HCT116 (cell line): Measurements from ENCODE around the gene NUTM2A. TPM values are rescaled to one million over a fixed set of nuclear protein-coding genes. Genes with fewer than 3 reads are reported as not detected.
"Not testable (repeated sequence)": the region's sequence is repeated elsewhere in the genome, so short reads cannot be mapped to it uniquely, and the experiment has no call there.

Source experiments
- ATAC-seq: fragments of 200-7000 bp; cut with Tn5 transposase; 2 replicates; pipeline ENCODE4 v1.9.1; 2020; ENCODE audit warnings: mild to moderate bottlenecking, moderate library complexity
- BruUV-seq: library from RNA; stranded (reverse); fragments of 400-500 nt; replicated peaks from 2 replicates; lab custom pipeline; 2021; lab: Mats Ljungman, UMichigan
- CTCF ChIA-PET: fragments of 300-600 bp; sonication (Branson Sonifier 250); formaldehyde crosslinking; loops from one replicate; lab custom pipeline; 2021; ENCODE audit warnings: antibody characterized with exemption; lab: Charles Lee
- POLR2A ChIA-PET: fragments of 300-600, 350-600 bp; sonication (Branson Sonifier 250); formaldehyde crosslinking; loops from one replicate; lab custom pipeline; 2021; ENCODE audit warnings: antibody characterized with exemption; lab: Charles Lee
- RAD21 ChIA-PET, 2 experiments: fragments of 300-600 bp; sonication (Branson Sonifier 250); formaldehyde crosslinking; loops; one replicate each; lab custom pipeline; 2023; ENCODE audit warnings: low total read pairs in 2 of 2; ENCODE audit not compliant: uncharacterized antibody in 2 of 2, unreplicated experiment in 2 of 2, low non-redundant PET in 1 of 2; lab: Charles Lee
- DNase-seq: peaks from one replicate; pipeline ENCODE4 v3.0.0-alpha.2; 2010; ENCODE audit warnings: low read depth, low spot score
- H2AFZ ChIP-seq: fragments of 200-600 bp; shearing (Covaris generic), sonication (generic); 2 replicates; pipeline ENCODE4 v1.6.1; 2017; ENCODE audit warnings: low read depth, mixed run types, mixed read lengths, antibody characterized with exemption, low read length; ENCODE audit not compliant: poor library complexity, severe bottlenecking
- H3K27ac ChIP-seq: 2 replicates; pipeline ENCODE4 v1.5.1; 2012; ENCODE audit warnings: low read depth, low read length
- H3K27me3 ChIP-seq: fragments of 200-600 bp; sonication (generic); 2 replicates; pipeline ENCODE4 v1.6.1; 2016; ENCODE audit warnings: mixed run types, low read length, mixed read lengths; ENCODE audit not compliant: insufficient read depth
- H3K36me3 ChIP-seq, 2 experiments: fragments of 200-500 bp in 1 of 2; fragments of 200-600 bp in 1 of 2; sonication (Bioruptor generic) in 1 of 2; sonication (generic) in 1 of 2; 2 replicates each; pipeline versions ENCODE4 v1.5.1 to v1.6.1; 2014 to 2016; ENCODE audit warnings: low read length in 2 of 2, inconsistent platforms in 1 of 2, mixed read lengths in 1 of 2, mixed run types in 1 of 2; ENCODE audit not compliant: insufficient read depth in 2 of 2, control insufficient read depth in 1 of 2
- H3K4me1 ChIP-seq, 2 experiments: fragments of 200-600 bp in 1 of 2; sonication (generic) in 1 of 2; 2 replicates each; pipeline versions ENCODE4 v1.5.1 to v1.6.1; 2012 to 2017; ENCODE audit warnings: low read length in 2 of 2, inconsistent platforms in 1 of 2, mild to moderate bottlenecking in 1 of 2, mixed read lengths in 1 of 2, mixed run types in 1 of 2, moderate library complexity in 1 of 2; ENCODE audit not compliant: insufficient read depth in 2 of 2, control insufficient read depth in 1 of 2
- H3K4me2 ChIP-seq: fragments of 200-600 bp; sonication (generic); 2 replicates; pipeline ENCODE4 v1.6.1; 2017; ENCODE audit warnings: mixed run types, low read length, mixed read lengths
- H3K4me3 ChIP-seq, 2 experiments: fragments of 200-600 bp in 1 of 2; sonication (generic) in 1 of 2; replicated peaks in 1 of 2; 2 replicates each; pipeline ENCODE4 v1.5.1; 2011 to 2016; ENCODE audit warnings: low read length in 2 of 2, control low read depth in 1 of 2, low read depth in 1 of 2, mild to moderate bottlenecking in 1 of 2, mixed read lengths in 1 of 2, mixed run types in 1 of 2
- H3K79me2 ChIP-seq: fragments of 200-600 bp; sonication (generic); 2 replicates; pipeline ENCODE4 v1.6.1; 2017; ENCODE audit warnings: mild to moderate bottlenecking, mixed run types, low read length, moderate library complexity, mixed read lengths; ENCODE audit not compliant: insufficient read depth
- H3K9ac ChIP-seq: fragments of 200-600 bp; sonication (generic); 2 replicates; pipeline ENCODE4 v1.6.1; 2016; ENCODE audit warnings: low read length, mixed read lengths
- H3K9me2 ChIP-seq: fragments of 200-600 bp; sonication (generic), shearing (Covaris generic); 2 replicates; pipeline ENCODE4 v1.6.1; 2017; ENCODE audit warnings: mixed run types, mild to moderate bottlenecking, moderate library complexity; ENCODE audit not compliant: insufficient read depth
- H3K9me3 ChIP-seq, 2 experiments: fragments of 200-500 bp in 1 of 2; fragments of 200-600 bp in 1 of 2; sonication (Bioruptor generic) in 1 of 2; sonication (generic) in 1 of 2; 2 replicates each; pipeline ENCODE4 v1.6.1; 2014 to 2017; ENCODE audit warnings: low read length in 2 of 2, mixed read lengths in 2 of 2, inconsistent platforms in 1 of 2, low read depth in 1 of 2, mild to moderate bottlenecking in 1 of 2, mixed run types in 1 of 2, moderate library complexity in 1 of 2; ENCODE audit not compliant: control insufficient read depth in 1 of 2, insufficient read depth in 1 of 2
- H4K20me1 ChIP-seq: fragments of 200-600 bp; sonication (generic), shearing (Covaris generic); 2 replicates; pipeline ENCODE4 v1.6.1; 2017; ENCODE audit warnings: mixed run types, mild to moderate bottlenecking, moderate library complexity; ENCODE audit not compliant: insufficient read depth
- intact Hi-C: fragments of 100-400 bp; cut with micrococcal nuclease; formaldehyde crosslinking; loops from 2 replicates; pipeline ENCODE4 v1.10.0; 2022
- total RNA-seq: library from RNA; stranded (reverse); gene quantifications from one replicate; pipeline ENCODE4 v1.2.1, GENCODE V29; 2021; ENCODE audit not compliant: unreplicated experiment

NUTM2A gene
- total RNA-seq, 1 experiment from 2014 or later = 0.59 TPM

- H3K36me3 ChIP-seq, H3K4me3 ChIP-seq, H3K27ac ChIP-seq, H3K9me3 ChIP-seq, H3K79me2 ChIP-seq, H3K4me2 ChIP-seq, POLR2A ChIA-PET, H4K20me1 ChIP-seq, H2AFZ ChIP-seq, DNase-seq, H3K9me2 ChIP-seq, intact Hi-C loops, ATAC-seq, BruUV-seq, H3K27me3 ChIP-seq, CTCF ChIA-PET, H3K9ac ChIP-seq: not testable (repeated sequence)
- RAD21 ChIA-PET = interaction anchor here in 1 of 2 experiments (0.6 kb wide), 1 partner anchor 449 kb away, joined by 3 read pairs; no protein-coding TSS in a partner anchor
- peaks cover 10 to 27% of the 10 kb centered on the region in 2 experiments for H3K4me1 ChIP-seq
Measured at GRCh38 chr10:87213806-87214205, 11.4 kb upstream of the NUTM2A start.

DNA sequence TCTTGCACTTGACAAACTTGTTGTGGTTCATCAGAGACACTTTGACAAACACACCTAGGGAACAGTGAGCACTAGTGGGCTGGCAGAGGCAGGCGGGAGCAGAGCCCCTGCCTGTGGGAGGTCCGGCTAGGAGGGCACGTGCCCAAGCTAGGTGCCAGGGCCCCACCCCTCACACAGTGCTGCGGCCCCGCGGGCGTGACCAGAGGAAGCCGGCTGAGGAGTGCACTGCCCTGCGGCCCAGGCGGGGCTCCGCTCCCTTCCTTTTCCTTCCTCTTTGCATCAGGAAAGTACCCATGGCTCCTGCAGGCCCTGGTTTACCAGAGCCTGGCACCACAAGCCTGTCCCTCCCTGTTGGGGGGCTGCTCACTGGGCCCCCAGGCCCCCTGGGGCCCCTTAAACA lies 9.1 kb upstream of the NUTM2A start:
- CTCF ChIA-PET = not testable (repeated sequence)

GRCh38 chr10:87219370-87219769 lies 5.9 kb upstream of the NUTM2A start:
- DNase-seq, RAD21 ChIA-PET, intact Hi-C loops: not testable (repeated sequence)

More for the DNA sequence above, 9.1 kb upstream of the NUTM2A start:
- H3K27me3 ChIP-seq, H3K4me2 ChIP-seq, H3K36me3 ChIP-seq, H3K27ac ChIP-seq, H4K20me1 ChIP-seq, H3K9ac ChIP-seq, H2AFZ ChIP-seq, H3K79me2 ChIP-seq, POLR2A ChIA-PET, H3K9me2 ChIP-seq, H3K9me3 ChIP-seq, H3K4me3 ChIP-seq, DNase-seq, ATAC-seq, intact Hi-C loops, BruUV-seq, RAD21 ChIA-PET: not testable (repeated sequence)
- H3K4me1 ChIP-seq = peaks cover 5 to 16% of the 10 kb centered on the region in 2 experiments

GRCh38 chr10:87222789-87223188 lies 2.5 kb upstream of the NUTM2A start:
- POLR2A ChIA-PET, intact Hi-C loops, H3K27ac ChIP-seq, BruUV-seq, DNase-seq, H3K79me2 ChIP-seq, H3K4me2 ChIP-seq, H2AFZ ChIP-seq, H3K9ac ChIP-seq, H3K4me3 ChIP-seq, H3K9me2 ChIP-seq, RAD21 ChIA-PET, H3K36me3 ChIP-seq, CTCF ChIA-PET, H3K9me3 ChIP-seq, H3K27me3 ChIP-seq, ATAC-seq, H3K4me1 ChIP-seq, H4K20me1 ChIP-seq: not testable (repeated sequence)

More at GRCh38 chr10:87219370-87219769, 5.9 kb upstream of the NUTM2A start:
- H3K27me3 ChIP-seq, H3K27ac ChIP-seq, H3K36me3 ChIP-seq, H3K4me2 ChIP-seq, H2AFZ ChIP-seq, H3K9me2 ChIP-seq, H3K9ac ChIP-seq, ATAC-seq, H3K4me1 ChIP-seq, H3K9me3 ChIP-seq, BruUV-seq, CTCF ChIA-PET, H3K79me2 ChIP-seq, H3K4me3 ChIP-seq, H4K20me1 ChIP-seq, POLR2A ChIA-PET: not testable (repeated sequence)
